PC-9 (cell line): Measurements from ENCODE around the gene SLC8A1.

Experiments
- EZH2 ChIP-seq: fragments of 200-600 bp; sonication (generic); IDR thresholded peaks from 2 replicates; pipeline ENCODE4 v1.8.0; 2017; ENCODE audit warnings: antibody characterized with exemption, low read depth
- TF ChIP-seq, protein P1 (sequence below): fragments of 200-600 bp; sonication (generic); conservative IDR thresholded peaks from 2 replicates; pipeline ENCODE4 v1.6.1; 2017; ENCODE audit warnings: mixed run types, antibody characterized with exemption, mild to moderate bottlenecking, moderate library complexity

- TF ChIP-seq, protein P1, sequence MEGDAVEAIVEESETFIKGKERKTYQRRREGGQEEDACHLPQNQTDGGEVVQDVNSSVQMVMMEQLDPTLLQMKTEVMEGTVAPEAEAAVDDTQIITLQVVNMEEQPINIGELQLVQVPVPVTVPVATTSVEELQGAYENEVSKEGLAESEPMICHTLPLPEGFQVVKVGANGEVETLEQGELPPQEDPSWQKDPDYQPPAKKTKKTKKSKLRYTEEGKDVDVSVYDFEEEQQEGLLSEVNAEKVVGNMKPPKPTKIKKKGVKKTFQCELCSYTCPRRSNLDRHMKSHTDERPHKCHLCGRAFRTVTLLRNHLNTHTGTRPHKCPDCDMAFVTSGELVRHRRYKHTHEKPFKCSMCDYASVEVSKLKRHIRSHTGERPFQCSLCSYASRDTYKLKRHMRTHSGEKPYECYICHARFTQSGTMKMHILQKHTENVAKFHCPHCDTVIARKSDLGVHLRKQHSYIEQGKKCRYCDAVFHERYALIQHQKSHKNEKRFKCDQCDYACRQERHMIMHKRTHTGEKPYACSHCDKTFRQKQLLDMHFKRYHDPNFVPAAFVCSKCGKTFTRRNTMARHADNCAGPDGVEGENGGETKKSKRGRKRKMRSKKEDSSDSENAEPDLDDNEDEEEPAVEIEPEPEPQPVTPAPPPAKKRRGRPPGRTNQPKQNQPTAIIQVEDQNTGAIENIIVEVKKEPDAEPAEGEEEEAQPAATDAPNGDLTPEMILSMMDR: no peak
- TF ChIP-seq EZH2: no peak
Observed at GRCh38 chr2:40220177-40220925, 231.5 kb downstream of the SLC8A1 start.
